Right lobe of liver (tissue), 6 donors: ENCODE measurements around the gene FAXC. TPM values are rescaled to one million over a fixed set of nuclear protein-coding genes. Genes with fewer than 3 reads are reported as not detected.

Experiments
- ATAC-seq, 4 donors: fragments of 200-7000 bp; cut with Tn5 transposase; one replicate each; pipeline ENCODE4 v1.9.1; 2020; ENCODE audit warnings: mild to moderate bottlenecking in 4 of 4, moderate library complexity in 4 of 4
- DNase-seq, 3 donors: peaks; one replicate each; pipeline ENCODE4 v3.0.0-alpha.2; 2020
- H3K27ac ChIP-seq, 3 donors: fragments of 200-600 bp; one replicate each; pipeline ENCODE4 v1.8.0; 2022
- H3K27me3 ChIP-seq, 2 donors: fragments of 200-600 bp; one replicate each; pipeline ENCODE4 v1.8.0; 2022
- H3K36me3 ChIP-seq, 4 donors: fragments of 200-600 bp; sonication (generic) in 1 of 4; one replicate each; pipeline versions ENCODE4 v1.5.1 to v1.8.0; 2017 to 2022; ENCODE audit warnings: control low read depth in 1 of 4
- H3K4me1 ChIP-seq, 4 donors: fragments of 200-600 bp; sonication (generic) in 1 of 4; one replicate each; pipeline versions ENCODE4 v1.5.1 to v1.8.0; 2017 to 2022; ENCODE audit warnings: control low read depth in 1 of 4
- H3K4me3 ChIP-seq, 3 donors: fragments of 200-600 bp; one replicate each; pipeline ENCODE4 v1.8.0; 2022
- H3K9me3 ChIP-seq, 4 donors: fragments of 200-600 bp; sonication (generic) in 1 of 4; one replicate each; pipeline versions ENCODE4 v1.5.1 to v1.8.0; 2017 to 2022; ENCODE audit warnings: control low read depth in 1 of 4
- POLR2A ChIP-seq: fragments of 450-650 bp; IDR thresholded peaks from one replicate; pipeline ENCODE4 v1.6.1; 2017; ENCODE audit warnings: antibody characterized with exemption, mild to moderate bottlenecking
- WGBS: methylation state at CpG from one replicate; pipeline ENCODE4 v1.1.6; 2018; ENCODE audit warnings: low coverage, low lambda C conversion rate; ENCODE audit not compliant: insufficient coverage; ENCODE audit errors: missing lambda C conversion rate; 5-methylcytosine and 5-hydroxymethylcytosine counted together
- intact Hi-C, 2 donors: fragments of 100-400 bp; cut with DNase I; formaldehyde crosslinking; loops; one replicate each; pipeline versions ENCODE4 v1.11.2 to v1.14.1; 2022
- total RNA-seq, 6 experiments: library from RNA; depleted of rRNA in 2 of 6; stranded (reverse); fragments of >200 nt in 2 of 6; fragmentation: NEBNext Ultra II Directional in 3 of 6; extraction: Animal tissue kit (Norgen Biotek cat#: 25700) in 3 of 6; gene quantifications; one replicate each; pipeline versions ENCODE4 v1.1.0 to v1.2.4, GENCODE V29; 2016 to 2023
- TF ChIP-seq, protein P1 (sequence below), 4 donors: fragments of 200-600 bp in 3 of 4; fragments of 450-650 bp in 1 of 4; IDR thresholded peaks; one replicate each; pipeline versions ENCODE4 v1.5.1 to v1.8.0; 2016 to 2022; ENCODE audit warnings: antibody characterized with exemption in 4 of 4, mild to moderate bottlenecking in 2 of 4
- donor health status: DM: no; HTN: yes; CAD: no.
- donor health status: DM: no; HTN: no; CAD: no.
- donor health status: DM: no; HTN: no; CAD: no.
- donor health status: DM: no; HTN: yes; CAD: no.
- donor health status: DM: no; HTN: yes; CAD: no.

Gene FAXC
- total RNA-seq, 6 experiments from 2014 or later = not detected

DNA sequence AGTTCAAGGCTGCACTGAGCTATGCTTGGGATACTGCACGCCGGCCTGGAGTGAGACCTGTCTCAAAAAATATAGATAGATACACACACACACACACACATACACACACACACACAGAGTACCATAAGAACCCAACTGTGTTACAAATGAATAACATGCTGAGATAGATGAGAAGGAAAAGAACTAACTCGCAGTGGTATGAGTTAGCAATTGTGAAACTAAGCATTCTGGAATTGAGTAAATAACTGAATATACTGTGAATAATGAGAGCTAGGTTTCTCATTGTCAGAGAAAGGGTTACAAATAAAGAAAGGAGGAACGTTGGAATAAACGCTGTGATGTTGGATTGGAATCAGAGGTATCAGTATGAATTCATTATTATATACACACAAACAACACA, 14.6 kb upstream of the FAXC start:
- Histone ChIP-seq H3K4me3 (no peak overlapping the region), H3K36me3 (no peaks in the 10 kb centered on the region), H3K27me3 (no peaks in the 10 kb centered on the region), H3K27ac (no peak overlapping the region), H3K9me3 (no peaks in the 10 kb centered on the region), H3K4me1 (no peaks in the 10 kb centered on the region)
- intact Hi-C loops = no loop called here
- 57% methylated on average over 3 of the region's 5 CpGs for WGBS
- no peak for TF ChIP-seq POLR2A
- TF ChIP-seq, protein P1, sequence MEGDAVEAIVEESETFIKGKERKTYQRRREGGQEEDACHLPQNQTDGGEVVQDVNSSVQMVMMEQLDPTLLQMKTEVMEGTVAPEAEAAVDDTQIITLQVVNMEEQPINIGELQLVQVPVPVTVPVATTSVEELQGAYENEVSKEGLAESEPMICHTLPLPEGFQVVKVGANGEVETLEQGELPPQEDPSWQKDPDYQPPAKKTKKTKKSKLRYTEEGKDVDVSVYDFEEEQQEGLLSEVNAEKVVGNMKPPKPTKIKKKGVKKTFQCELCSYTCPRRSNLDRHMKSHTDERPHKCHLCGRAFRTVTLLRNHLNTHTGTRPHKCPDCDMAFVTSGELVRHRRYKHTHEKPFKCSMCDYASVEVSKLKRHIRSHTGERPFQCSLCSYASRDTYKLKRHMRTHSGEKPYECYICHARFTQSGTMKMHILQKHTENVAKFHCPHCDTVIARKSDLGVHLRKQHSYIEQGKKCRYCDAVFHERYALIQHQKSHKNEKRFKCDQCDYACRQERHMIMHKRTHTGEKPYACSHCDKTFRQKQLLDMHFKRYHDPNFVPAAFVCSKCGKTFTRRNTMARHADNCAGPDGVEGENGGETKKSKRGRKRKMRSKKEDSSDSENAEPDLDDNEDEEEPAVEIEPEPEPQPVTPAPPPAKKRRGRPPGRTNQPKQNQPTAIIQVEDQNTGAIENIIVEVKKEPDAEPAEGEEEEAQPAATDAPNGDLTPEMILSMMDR (IDR thresholded peaks at IDR 0.05) = no peak
- DNase-seq (no peak), ATAC-seq (no peak)

DNA sequence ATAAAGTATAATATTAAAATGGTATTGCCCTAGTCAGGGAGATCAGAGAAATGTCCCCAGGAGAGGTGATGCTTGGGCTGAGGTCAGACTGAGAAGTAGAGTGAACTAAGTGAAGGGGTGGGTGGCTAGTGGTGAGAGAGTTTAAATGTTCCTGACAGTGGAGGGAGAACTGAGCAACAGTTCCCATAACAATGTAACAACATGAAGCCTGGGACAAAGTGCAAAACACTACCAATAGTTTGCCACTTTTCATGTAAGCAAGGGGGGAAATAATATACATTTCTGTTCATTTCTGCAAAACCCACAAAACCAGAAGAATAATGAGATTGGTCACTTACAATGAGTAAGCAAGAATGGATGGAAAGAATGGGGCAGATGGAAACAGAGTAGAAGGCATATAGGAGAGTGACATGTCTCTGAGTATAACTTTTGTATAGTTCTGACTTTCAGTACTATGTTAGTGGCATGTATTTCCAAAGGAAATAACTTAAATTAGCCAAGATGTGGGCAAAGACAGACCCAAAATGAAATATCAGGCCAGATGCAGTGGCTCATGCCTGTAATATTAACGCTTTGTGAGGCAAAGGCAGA, 13.3 kb upstream of the FAXC start:
- WGBS = 87% methylated on average over 1 of the region's 1 CpG
- H3K4me3 ChIP-seq = no peak overlapping the region
- intact Hi-C loops = no loop called here
- H3K9me3 ChIP-seq = no peaks in the 10 kb centered on the region
- H3K36me3 ChIP-seq = no peaks in the 10 kb centered on the region
- no peak overlapping the region for H3K27ac ChIP-seq
- H3K4me1 ChIP-seq = no peaks in the 10 kb centered on the region
- DNase-seq (no peak), ATAC-seq (no peak)
- no peaks in the 10 kb centered on the region for H3K27me3 ChIP-seq
- TF ChIP-seq, protein P1 (IDR thresholded peaks at IDR 0.05) = no peak
- no peak for TF ChIP-seq POLR2A

- intact Hi-C loops = no loop called here
- Histone ChIP-seq H3K4me3 (no peak overlapping the region), H3K9me3 (no peaks in the 10 kb centered on the region), H3K27ac (no peak overlapping the region), H3K4me1 (no peaks in the 10 kb centered on the region), H3K27me3 (no peaks in the 10 kb centered on the region), H3K36me3 (no peaks in the 10 kb centered on the region)
- 30% methylated on average over 1 of the region's 1 CpG for WGBS
- ATAC-seq (no peak), DNase-seq (no peak)
- TF ChIP-seq, protein P1 (IDR thresholded peaks at IDR 0.05) = no peak
- TF ChIP-seq POLR2A = no peak
These were observed 10.3 kb upstream of the FAXC start for GRCh38 chr6:99359800-99360199.

GRCh38 chr6:99356641-99357040, 7.2 kb upstream of the FAXC start:
- TF ChIP-seq, protein P1 (IDR thresholded peaks at IDR 0.05) = no peak
- no peak for TF ChIP-seq POLR2A
- no peak overlapping the region for H3K4me3 ChIP-seq
- WGBS = 30% methylated on average over 1 of the region's 1 CpG
- H3K27me3 ChIP-seq = no peaks in the 10 kb centered on the region
- no peak overlapping the region for H3K27ac ChIP-seq
- DNase-seq (no peak), ATAC-seq (no peak)
- no peaks in the 10 kb centered on the region for H3K4me1 ChIP-seq
- intact Hi-C loops = no loop called here
- H3K36me3 ChIP-seq = no peaks in the 10 kb centered on the region
- no peaks in the 10 kb centered on the region for H3K9me3 ChIP-seq

GRCh38 chr6:99354983-99355382, 5.5 kb upstream of the FAXC start:
- intact Hi-C loops = no loop called here
- DNase-seq (no peak), ATAC-seq (no peak)
- Histone ChIP-seq H3K27ac (no peak overlapping the region), H3K36me3 (no peaks in the 10 kb centered on the region), H3K4me1 (no peaks in the 10 kb centered on the region), H3K27me3 (peaks cover 0 to 7% of the 10 kb centered on the region in 2 donors), H3K4me3 (no peak overlapping the region), H3K9me3 (no peaks in the 10 kb centered on the region)
- WGBS = 63% methylated on average over 4 of the region's 4 CpGs
- TF ChIP-seq POLR2A = no peak
- TF ChIP-seq, protein P1 (IDR thresholded peaks at IDR 0.05) = no peak
